Parathyroid adenoma (tissue), 2 donors: ENCODE measurements around the gene CFAP107.
"Not testable (repeated sequence)": the region's sequence is repeated elsewhere in the genome, so short reads cannot be mapped to it uniquely, and the experiment has no call there.

Experiments used
- H2AFZ ChIP-seq: fragments of 300-600 bp; sonication (generic); one replicate; pipeline ENCODE4 v1.7.0; 2017; ENCODE audit warnings: antibody characterized with exemption, mild to moderate bottlenecking
- H3K27ac ChIP-seq: fragments of 300-600 bp; sonication (generic); one replicate; pipeline ENCODE4 v1.7.0; 2017
- H3K27me3 ChIP-seq: fragments of 300-600 bp; sonication (generic); one replicate; pipeline ENCODE4 v1.7.0; 2017; ENCODE audit warnings: low read length; ENCODE audit not compliant: control insufficient read depth, insufficient read depth
- H3K36me3 ChIP-seq: fragments of 300-600 bp; sonication (generic); one replicate; pipeline ENCODE4 v1.7.0; 2017; ENCODE audit warnings: low read length; ENCODE audit not compliant: control insufficient read depth, insufficient read depth
- H3K4me1 ChIP-seq: fragments of 300-600 bp; sonication (generic); one replicate; pipeline ENCODE4 v1.7.0; 2017; ENCODE audit warnings: control low read depth
- H3K4me2 ChIP-seq: fragments of 300-600 bp; sonication (generic); one replicate; pipeline ENCODE4 v1.7.0; 2017; ENCODE audit warnings: low read length
- H3K4me3 ChIP-seq: fragments of 300-600 bp; sonication (generic); one replicate; pipeline ENCODE4 v1.7.0; 2017; ENCODE audit warnings: low read depth, low read length
- H3K79me2 ChIP-seq: fragments of 300-600 bp; sonication (generic); one replicate; pipeline ENCODE4 v1.7.0; 2017; ENCODE audit warnings: control low read depth
- H3K9ac ChIP-seq: fragments of 300-600 bp; sonication (generic); one replicate; pipeline ENCODE4 v1.7.0; 2017; ENCODE audit warnings: mild to moderate bottlenecking
- H3K9me3 ChIP-seq: fragments of 300-600 bp; sonication (generic); one replicate; pipeline ENCODE4 v1.7.0; 2017; ENCODE audit warnings: low read length; ENCODE audit not compliant: control insufficient read depth
- CTCF ChIP-seq: fragments of 300-600 bp; sonication (generic); IDR thresholded peaks from one replicate; pipeline ENCODE4 v1.7.0; 2017; ENCODE audit warnings: antibody characterized with exemption, mild to moderate bottlenecking
- donor health status: primary hyperparathyroidism.

CFAP107 gene

GRCh38 chr1:12778907-12779306 lies 32.9 kb downstream of the CFAP107 start:
- no peak overlapping the region for H3K9ac ChIP-seq
- no peaks in the 10 kb centered on the region for H3K4me1 ChIP-seq
- no peak overlapping the region for H3K4me3 ChIP-seq
- no peaks in the 10 kb centered on the region for H3K79me2 ChIP-seq
- no peaks in the 10 kb centered on the region for H3K9me3 ChIP-seq
- no peak for TF ChIP-seq CTCF
- no peaks in the 10 kb centered on the region for H3K27me3 ChIP-seq
- no peak overlapping the region for H3K4me2 ChIP-seq
- H2AFZ ChIP-seq = no peak overlapping the region
- H3K27ac ChIP-seq = no peak overlapping the region
- no peaks in the 10 kb centered on the region for H3K36me3 ChIP-seq

- H3K79me2 ChIP-seq, H3K9ac ChIP-seq, H3K4me3 ChIP-seq, H3K36me3 ChIP-seq, H2AFZ ChIP-seq, H3K27me3 ChIP-seq, H3K4me2 ChIP-seq, H3K27ac ChIP-seq, H3K9me3 ChIP-seq, H3K4me1 ChIP-seq: not testable (repeated sequence)
Observed at GRCh38 chr1:12781488-12781887, 35.5 kb downstream of the CFAP107 start.

- not testable (repeated sequence) for H3K9me3 ChIP-seq, H3K27me3 ChIP-seq
Observed at GRCh38 chr1:12783783-12784182, 37.8 kb downstream of the CFAP107 start.

GRCh38 chr1:12784729-12785128 lies 38.7 kb downstream of the CFAP107 start:
- not testable (repeated sequence) for H3K9ac ChIP-seq, H3K9me3 ChIP-seq, H2AFZ ChIP-seq

More at GRCh38 chr1:12783783-12784182, 37.8 kb downstream of the CFAP107 start:
- not testable (repeated sequence) for H3K4me1 ChIP-seq, H3K4me2 ChIP-seq, H3K27ac ChIP-seq, H3K4me3 ChIP-seq, H2AFZ ChIP-seq, H3K36me3 ChIP-seq, H3K79me2 ChIP-seq, H3K9ac ChIP-seq

GRCh38 chr1:12791097-12791496 lies 45.1 kb downstream of the CFAP107 start, which contains the start of gene PRAMEF1:
Gene PRAMEF1 (plus strand): TSS chr1:12791397. CDS start chr1:12793228, 1,831 bp downstream.
- H3K4me1 ChIP-seq, H3K36me3 ChIP-seq: not testable (repeated sequence)

More at GRCh38 chr1:12784729-12785128, 38.7 kb downstream of the CFAP107 start:
- not testable (repeated sequence) for H3K4me2 ChIP-seq, H3K36me3 ChIP-seq, H3K27ac ChIP-seq, H3K4me1 ChIP-seq, H3K79me2 ChIP-seq, H3K27me3 ChIP-seq, H3K4me3 ChIP-seq

DNA sequence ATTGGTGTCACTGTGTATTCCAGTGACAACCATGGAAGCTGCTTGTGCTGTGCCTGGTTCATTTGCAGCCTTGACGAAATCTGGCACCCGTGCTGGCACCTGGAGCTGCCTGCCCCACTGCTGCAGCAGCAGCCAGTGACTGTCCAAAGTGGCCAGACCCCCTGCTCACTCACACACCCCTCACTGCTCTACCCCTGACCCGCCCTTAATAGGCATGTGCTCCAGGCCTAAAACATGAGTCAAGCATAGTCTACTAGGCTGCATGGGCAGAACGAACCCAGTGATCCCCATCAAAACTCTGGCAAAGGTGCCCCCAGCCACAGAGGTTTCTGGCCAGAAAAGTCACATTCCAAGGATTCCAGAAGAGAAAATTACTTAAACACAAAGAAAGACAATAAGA lies 52.9 kb downstream of the CFAP107 start:
- H3K79me2 ChIP-seq = no peaks in the 10 kb centered on the region
- no peaks in the 10 kb centered on the region for H3K9me3 ChIP-seq
- no peak overlapping the region for H3K27ac ChIP-seq
- no peak overlapping the region for H3K4me3 ChIP-seq
- no peaks in the 10 kb centered on the region for H3K36me3 ChIP-seq
- no peak overlapping the region for H3K9ac ChIP-seq
- H3K4me2 ChIP-seq = no peak overlapping the region
- H3K4me1 ChIP-seq = no peaks in the 10 kb centered on the region
- H3K27me3 ChIP-seq = no peaks in the 10 kb centered on the region
- H2AFZ ChIP-seq = no peak overlapping the region
- TF ChIP-seq CTCF = no peak

More at GRCh38 chr1:12791097-12791496, 45.1 kb downstream of the CFAP107 start, which contains the start of gene PRAMEF1:
- H3K4me3 ChIP-seq, H3K79me2 ChIP-seq, H2AFZ ChIP-seq, H3K27me3 ChIP-seq, H3K9me3 ChIP-seq, H3K9ac ChIP-seq, H3K27ac ChIP-seq, H3K4me2 ChIP-seq: not testable (repeated sequence)

GRCh38 chr1:12799730-12800129 lies 53.7 kb downstream of the CFAP107 start:
- H3K9ac ChIP-seq = no peak overlapping the region
- no peaks in the 10 kb centered on the region for H3K9me3 ChIP-seq
- H3K27me3 ChIP-seq = no peaks in the 10 kb centered on the region
- no peak for TF ChIP-seq CTCF
- H2AFZ ChIP-seq = no peak overlapping the region
- no peak overlapping the region for H3K4me3 ChIP-seq
- no peaks in the 10 kb centered on the region for H3K4me1 ChIP-seq
- no peaks in the 10 kb centered on the region for H3K36me3 ChIP-seq
- no peak overlapping the region for H3K27ac ChIP-seq
- no peak overlapping the region for H3K4me2 ChIP-seq
- H3K79me2 ChIP-seq = no peaks in the 10 kb centered on the region
